ENCODE measurements around the gene ECM1.

The ECM1 gene

DNA sequence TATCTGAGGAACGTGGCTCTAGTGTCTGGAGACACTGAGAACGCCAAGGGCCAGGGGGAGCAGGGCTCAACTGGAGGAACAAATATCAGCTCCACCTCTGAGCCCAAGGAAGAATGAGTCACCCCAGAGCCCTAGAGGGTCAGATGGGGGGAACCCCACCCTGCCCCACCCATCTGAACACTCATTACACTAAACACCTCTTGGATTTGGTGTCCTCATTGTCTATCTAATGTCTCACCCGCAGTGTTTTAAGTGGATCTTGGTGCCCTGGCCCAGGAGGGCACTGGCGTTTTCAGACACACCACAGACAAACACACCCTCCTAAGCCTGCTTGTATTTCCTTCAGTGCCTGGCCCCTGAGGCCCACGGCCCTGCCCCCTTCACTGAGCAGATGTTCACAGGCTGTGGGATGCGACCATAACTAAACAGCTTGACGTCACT lies 5.5 kb downstream of the ECM1 start:
- no peak for DNase-seq

DNA sequence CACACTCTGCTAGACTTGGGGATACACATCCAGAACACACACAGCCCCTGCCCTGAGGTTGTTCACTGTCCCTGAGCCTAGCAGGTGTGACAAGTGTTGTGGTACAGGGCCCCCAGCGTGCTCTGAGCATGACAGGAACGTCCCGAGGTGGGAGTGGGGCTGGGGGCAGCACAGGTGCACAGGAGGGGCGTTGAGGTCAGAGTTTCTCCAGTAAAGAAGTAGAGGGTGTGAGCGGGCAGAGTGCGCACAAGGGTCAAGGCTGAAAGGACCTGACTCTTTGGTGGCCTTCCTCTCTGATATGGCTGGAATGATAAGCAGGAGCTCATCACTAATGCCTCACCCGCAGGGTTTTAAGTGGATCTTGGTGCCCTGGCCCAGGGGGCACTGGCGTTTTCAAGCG lies 6.4 kb downstream of the ECM1 start:
- no peak for DNase-seq

DNA sequence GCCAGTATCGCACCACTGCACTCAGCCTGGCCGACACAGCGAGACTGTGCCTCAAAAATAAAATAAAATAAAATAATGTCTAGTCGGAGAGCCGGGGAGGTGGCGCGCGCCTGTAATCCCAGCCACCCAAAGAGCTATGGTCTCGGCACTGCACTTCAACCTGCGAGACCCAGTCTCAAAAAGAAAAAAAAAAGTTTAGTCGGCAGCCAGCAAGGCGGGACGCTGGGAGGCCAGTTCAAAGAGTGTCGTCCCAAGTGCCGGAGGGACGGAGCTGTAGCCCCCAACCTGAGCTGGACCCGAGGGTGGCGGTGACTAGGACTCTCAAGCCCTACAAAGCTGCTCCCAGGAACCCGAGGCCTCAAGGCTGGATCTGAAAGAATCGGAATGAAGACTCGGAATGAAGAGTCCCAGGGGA lies 7.0 kb downstream of the ECM1 start:
- no peak for DNase-seq

DNA sequence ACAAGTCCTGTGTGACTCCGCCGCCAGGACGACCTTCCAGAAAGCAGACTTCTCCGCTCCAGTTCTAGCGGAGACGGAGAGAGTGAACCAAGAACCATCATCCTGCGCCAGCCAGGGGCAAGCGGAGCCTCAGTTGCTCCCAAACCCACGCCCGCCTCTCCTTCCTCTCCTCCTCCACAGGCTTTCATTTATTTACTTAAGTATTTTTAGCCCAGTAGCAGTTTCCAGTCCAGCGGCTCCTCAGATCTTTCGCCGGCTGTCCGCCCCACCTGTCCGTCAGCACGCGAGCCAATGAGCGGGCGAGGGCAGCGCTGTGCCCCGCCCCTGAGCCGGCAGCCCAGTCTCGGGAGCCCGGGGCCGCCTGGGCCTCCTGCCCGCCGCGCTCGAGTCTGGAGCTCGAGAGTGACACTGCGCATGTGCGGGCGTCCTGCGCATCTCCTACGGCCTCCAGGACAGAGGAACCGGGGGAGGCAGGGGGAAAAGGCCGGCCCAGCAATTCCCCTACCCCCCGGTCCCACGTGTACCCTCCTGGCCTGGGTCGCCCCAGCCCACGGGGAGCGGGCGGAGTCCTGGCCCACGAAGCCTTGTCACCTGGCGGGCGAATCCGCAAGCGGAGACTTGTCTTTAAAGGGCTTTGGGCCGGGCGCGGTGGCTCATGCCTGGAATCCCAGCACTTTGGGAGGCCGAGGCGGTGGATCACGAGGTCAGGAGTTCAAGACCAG lies 7.6 kb downstream of the ECM1 start, which contains the start of gene FALEC:
Gene FALEC, plus strand, starts transcription at position 425 of the 722 bp plus-strand sequence.
- peak; percentile 68 to 87 for DNase-seq

DNA sequence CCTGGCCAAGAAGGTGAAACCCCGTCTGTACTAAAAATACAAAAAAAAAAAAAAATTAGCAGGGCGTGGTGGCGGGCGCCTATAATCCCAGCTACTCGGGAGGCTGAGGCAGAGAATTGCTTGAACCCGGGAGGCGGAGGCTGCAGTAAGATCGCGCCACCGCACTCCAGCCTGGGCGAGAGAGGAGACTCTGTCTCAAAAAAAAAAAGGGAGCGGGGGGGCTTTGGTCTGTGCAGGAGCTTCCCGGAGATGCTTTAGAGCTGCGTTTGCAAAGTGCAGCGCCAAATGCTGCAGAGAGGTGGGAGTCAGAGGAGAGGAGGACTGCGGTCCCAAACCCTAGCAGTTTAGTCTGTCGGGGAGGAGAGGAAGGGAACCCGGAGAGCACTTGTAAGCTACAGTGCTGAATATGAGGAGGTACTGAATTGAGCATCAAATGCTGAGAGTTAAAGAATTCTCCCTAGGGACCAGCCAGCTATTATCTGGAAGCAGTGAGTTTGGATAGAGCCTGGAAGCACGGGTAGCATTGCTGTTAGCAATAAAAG lies 8.2 kb downstream of the ECM1 start:
- no peak for DNase-seq

DNA sequence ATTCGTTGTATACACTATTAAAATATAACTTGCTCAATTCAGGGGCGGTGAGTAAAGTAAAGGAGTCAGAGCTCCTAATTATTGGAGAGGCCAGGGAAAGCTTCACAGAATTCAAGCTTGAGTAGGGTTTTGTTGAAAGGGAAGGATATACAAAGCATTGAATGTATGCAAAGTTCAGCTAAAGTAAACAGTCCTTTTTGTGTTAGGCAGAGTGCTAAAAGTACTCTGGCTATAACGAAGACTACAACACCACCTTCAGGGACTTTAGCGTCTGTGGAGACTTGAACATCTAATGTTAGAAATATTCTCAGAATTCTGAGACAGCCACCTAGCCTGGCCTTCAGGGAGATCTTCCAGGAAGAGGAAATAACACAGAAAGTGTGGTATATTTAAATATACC lies 8.7 kb downstream of the ECM1 start:
- DNase-seq, result peak in 1 of 2 experiments; percentile 2

DNA sequence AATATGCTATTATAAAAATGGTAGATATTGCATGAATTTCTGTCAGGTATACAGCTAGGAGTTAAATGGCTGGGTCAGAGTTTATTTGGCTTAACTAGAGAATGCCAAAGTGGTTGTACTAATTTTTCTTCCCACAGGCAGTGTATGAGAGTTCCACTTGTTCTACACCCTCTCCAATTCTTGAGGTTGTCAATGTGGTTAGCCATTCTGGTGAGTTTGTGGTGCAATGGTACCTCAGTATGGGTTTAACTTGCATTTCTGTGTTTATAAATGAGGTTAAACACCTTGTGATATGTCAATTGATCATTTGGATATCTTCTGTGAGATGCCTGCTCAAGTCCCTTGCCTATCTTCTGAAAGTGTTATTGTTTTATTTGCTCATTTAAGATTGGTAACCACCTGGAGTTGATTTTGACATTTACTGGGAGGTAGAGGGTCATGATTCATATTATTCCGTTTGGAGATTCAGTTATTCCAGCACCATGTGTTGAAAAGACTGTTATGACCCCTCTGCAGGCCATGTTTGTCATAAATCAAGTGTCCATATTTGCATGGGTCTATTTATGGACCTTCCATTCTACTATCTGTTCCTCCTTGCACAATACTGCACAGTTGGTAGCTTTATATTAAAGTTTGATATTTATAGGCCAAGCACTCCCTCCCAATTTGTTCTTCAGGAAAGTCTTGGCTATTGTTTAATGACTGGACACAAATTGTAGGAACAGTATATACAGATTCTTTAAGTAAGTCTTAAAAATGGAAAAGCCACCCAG lies 13.5 kb downstream of the ECM1 start:
- DNase-seq, result no peak

DNA sequence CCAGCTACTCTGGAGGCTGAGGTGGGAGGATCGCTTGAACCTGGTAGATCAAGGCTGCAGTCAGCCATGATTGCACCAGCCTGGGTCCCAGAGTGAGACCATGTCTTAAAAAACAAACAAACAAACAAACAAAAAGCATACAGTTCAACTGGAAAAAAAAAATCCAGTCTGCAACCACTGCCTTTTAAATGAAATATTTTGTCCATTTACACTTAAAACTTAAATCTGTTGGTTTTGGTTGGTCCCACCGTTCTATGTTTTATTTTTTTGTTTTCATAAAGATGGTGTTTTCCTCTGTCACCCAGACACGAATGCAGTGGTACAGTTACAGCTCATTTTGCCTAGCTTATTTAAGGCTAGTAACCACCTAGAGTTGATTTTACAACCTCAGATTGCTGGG lies 17.4 kb downstream of the ECM1 start:
- no peak for DNase-seq

DNA sequence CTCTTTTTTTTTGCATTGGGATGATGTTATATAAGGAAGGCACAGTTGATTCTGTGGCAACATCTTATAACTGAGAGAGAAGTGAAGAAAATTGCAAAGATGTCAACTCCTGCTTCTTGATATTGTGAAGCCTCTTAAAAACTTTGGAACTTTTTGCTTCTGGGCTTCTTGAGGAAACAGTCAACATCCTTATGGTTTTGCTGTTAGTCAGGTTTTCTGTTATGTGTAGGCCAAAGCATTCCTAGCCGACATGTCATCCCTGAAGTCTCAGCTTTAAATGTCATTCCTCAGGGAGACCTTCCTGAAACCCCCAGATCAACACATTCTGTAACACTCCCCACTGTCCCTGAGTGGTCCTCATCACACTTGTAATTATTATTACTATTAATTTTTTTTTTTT lies 20.3 kb downstream of the ECM1 start:
- DNase-seq, result no peak

DNA sequence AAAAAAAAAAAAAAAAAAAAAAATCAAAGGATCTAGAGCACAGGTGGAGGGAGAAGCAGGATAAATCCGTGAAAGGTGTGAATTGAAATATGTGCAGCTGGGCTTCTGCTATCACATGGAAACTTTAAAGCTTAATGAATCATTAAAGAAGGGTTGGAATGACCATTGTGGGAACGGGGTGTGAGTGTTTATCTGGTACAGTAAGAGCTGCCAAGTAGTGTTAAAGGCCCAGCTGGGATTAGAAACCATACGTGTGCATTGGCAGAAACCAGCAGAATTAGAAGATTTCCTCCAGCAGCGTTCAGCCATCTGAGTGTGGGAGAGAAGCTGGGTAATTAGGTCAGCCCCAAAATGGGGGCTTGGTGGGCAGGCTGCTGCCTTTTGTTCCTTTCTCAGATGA lies 21.1 kb downstream of the ECM1 start:
- DNase-seq, result no peak

DNA sequence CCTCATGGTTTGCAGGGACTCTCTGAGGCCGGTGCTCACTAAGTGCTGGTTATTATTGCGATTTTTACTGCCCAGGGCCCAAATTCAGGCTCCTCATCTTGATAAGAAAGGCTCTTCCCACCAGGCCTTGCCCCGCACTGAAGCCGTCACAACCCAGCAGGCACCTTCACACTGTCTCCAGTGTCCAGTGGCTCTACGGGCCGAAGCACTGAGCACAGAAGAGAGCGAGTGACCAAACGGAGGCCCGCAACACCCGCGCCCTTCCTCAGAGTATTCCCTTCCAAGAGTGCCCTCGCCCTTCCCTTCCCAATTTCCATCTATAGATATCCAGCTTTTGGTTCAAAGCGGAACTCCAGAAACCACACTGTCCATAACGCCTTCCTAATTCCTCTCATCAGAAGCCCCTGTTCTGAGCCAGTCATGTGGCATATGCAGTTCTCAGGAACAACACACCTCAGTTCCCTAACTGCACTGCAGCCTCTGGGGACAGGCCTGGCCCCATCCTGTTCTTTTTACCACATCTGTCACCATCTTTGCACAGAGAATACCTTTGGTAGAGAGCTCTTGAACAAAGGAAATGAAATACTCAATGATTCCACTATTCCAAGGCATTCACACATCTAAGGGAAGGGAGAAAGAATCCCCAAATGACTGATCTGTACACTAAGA lies 22.7 kb downstream of the ECM1 start:
- DNase-seq, result no peak

DNA sequence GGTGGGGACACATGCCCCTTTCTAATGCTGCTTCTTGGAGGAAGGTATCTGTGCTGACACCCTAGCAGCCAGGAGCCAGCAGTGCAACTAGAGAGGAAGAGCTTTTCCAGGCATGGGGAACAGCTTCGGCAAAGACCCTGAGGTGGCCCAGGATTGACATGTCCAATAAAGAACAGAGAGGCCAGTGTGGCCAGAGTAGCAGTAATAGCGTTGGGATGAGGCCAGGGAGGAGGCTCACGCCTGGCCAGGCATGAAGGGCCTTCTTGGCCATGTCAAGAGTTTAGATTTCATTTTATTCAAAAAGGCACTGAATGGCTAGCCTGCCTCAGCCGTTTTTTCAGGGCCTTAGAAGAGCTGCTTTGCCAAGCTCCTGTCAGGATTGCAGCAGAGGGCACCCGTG lies 25.0 kb downstream of the ECM1 start:
- no peak for DNase-seq

DNA sequence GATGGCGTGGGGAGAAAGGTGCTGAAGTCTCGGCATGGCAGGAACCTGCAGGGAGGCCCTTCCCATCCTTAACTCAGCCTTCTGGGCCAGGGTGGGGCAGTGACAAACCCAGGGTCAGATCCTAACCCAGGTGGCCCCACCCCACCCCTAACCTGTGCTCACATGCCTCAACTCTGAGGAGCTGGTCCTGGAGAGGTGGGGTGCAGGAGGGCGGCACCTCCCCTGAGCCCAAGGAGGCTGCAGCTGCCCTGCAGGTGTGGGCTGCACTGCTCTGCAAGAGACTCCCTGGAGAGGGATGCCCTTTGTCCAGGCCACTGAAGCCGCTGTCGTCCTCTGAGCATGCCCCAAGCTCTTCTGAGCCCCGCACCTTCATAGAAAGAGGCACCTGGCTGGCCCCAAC lies 26.1 kb downstream of the ECM1 start:
- no peak for DNase-seq

DNA sequence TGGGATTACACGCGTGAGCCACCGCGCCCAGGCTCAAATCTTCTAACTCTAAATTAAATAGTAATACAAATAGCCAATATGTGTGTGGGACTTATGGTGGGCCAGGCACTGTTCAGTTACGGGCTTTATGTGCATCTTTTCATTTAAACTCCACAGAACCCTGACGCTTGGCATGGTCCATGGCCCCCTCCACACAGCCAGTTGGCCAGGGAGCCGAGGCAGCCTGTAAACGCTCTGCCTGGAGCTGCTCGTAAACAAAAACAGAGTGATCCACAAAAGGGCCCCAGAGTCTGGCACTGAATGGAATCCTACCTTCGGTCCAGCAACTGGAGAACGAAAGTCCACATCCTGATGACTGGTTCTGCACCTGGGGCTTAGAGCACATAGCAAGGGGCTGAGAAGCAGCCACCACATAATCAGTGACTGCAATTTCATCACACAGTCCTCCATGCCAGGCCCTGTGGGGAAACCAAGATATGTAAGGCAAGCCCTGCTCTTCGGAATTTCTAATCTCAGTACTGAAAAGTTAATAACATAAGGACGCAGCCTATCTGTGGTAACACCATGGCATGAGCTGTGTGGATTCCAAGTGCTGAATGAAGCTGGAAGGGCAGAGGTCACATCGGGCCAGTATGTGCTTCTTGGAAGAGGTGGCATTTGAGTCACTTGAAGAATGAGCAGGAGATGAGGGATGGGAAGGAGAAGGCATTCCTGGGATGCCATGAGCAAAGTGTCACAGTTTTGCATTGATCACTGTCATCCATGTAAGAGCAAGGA lies 27.8 kb downstream of the ECM1 start:
- DNase-seq, result peak in 1 of 2 experiments; percentile 33

DNA sequence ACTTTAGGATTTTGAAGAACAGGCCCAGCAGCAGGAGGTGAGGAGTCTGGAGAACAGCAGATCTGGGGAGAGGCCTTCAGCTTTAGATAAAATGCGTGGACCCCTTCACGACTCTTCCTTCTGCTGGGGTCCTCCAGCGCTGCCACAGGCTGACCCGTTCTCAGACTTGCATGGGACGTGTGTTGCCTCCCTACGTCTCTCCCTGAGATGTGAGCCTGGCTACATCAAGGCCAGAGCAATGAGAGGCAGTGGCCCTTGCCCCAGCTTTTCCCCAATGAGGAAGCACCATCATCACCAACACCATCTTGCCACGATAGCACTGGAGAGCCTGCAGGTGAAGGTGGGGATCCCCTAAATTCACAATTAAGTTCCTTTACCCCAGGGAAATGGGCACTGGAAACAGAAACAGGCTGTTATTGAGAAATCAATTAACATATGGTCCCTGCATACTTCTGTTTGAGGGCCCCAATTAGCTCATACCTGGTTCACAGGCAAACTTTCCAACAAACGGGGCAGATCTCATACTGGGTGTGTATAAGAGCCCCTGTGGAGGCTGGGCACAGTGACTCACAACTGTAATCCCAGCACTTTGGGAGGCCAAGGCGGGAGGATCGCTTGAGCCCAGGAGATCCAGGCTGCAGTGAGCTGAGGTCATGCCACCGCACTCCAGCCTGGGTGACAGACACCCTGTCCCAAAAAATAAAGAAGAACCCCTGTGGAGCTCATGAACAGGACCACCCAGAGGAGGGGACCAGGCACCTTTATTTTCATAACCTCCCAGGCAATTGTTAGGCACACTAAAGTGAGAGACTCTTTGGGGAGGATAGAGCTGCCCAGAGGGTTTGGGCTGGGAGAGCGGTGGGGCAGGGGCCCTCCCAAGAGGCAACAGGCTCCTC lies 29.2 kb downstream of the ECM1 start:
- DNase-seq, result no peak

DNA sequence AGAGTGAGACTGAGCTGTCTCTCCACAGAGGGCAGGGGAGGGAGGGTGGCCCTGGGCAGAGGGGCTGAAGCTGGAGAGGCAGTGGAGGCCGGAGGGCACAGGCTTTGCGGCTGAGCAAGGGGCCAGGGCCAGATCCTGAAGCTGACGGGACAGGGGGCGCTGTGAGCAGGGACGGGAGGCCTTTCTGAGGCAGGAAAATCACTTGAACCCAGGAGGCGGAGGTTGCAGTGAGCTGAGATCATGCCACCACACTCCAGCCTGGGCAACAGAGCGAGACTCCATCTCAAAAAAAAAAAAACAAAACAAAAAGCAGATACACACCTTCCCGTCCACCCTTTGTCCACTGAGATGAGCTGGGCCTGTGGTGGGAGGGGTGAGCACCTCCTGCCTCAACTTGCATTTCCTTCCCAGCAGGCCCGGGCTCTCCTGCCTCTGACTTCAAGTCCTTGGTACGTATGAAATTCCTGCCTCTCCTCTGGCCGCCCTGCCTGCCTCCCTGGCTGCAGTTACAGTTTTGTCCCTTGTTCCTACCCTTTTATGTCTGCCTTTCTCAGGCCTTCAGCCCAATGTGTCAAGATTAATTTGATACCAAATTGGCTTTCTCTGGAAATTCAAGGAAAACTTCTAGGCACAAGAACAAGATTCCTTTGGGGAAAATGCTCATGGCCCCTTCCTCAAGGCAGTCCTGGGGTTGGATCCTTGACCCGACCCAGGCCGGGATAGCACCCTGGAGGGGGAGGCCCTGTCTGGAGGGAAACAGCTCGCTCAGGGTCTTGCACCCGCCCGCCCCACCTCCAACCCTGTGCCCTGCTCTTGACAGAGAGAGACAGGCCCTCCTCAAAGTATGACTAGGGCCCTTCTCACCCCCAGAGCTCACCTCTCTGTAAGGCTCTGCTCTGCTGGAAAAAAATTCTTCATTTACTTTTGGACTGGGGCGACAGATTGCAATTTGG lies 30.1 kb downstream of the ECM1 start:
- DNase-seq, result peak in 1 of 2 experiments; percentile 49

DNA sequence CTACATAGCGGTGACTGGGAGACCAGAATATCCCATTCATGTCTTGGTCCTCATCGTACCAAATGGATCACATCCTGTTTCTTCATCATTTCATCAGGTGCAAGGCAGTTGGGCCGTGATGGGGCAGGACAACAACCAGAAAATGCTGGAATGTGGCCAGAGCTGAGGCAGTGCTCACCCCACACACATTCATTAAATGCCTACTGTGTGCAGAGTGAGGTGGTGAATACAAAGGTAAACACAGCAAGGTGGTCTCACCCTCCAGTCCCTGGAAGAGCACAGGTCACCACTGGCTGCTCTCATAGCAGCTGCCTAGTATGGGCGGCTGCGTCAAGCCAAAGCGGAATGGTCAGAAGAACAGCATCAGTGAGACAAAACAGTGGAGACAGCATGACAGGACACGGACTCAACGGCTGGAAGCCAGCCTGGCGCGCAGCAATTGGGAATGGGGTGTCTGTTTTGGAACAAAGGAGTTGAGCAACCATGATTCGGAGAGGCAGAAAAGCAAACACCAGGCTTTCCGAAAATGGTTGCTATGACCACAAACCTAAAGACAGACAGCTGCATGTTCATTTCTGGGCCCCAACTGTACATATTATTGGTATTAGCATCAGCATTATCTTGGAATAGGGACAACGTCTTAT lies 35.7 kb downstream of the ECM1 start:
- no peak for DNase-seq

DNA sequence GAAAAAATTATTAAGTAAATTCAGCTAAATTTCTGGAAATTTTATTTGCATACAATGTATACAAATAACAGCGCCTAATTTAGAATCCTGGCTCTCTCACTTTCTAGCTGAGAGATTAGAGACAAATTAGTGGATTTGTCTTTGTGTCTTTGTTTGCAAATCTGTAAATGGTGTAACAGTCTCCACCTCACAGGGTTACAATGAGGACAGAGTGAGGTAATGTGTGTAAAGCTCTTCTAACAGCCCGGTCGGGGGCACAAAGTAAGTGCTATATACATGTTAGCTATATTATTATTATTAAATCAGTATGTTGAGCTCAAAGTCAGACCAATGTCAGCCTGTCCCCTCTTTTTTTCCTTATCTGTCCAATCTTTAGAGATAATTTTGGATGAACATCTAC lies 36.3 kb downstream of the ECM1 start:
- no peak for DNase-seq

DNA sequence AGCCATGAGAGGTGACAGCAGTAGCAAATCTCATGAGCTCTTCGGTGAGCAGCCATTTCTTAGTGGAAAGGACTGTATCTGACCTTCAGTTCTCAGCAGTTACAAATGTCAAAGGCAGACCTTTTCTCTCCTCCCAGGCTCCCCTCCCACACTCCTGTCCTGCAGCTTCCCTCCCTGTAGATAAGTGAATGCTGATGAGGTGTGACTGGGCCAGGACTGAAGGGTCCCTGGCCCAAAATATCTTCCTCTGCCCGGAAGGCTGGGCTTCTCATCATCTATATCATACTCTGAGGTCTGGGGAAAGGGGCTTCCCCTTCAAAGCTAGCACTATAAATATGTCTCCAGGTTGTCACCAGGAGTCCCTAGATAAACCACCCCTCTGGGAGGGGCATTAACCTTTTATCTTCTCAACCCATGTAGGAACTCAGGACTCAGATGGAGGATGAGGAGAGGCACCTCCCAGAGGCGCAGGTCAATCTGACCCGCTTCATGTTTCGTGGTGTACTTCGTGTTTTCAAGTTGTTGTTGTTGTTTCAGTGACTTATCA lies 37.6 kb downstream of the ECM1 start:
- no peak for DNase-seq
